Stimulated activated CD4-positive, alpha-beta T cell treated with anti-CD3 and anti-CD28 coated beads, Interleukin-15, amount 100 ng/mL, for 1 hour (primary cell): Measurements from ENCODE around the gene SLC6A3.
"Not testable (repeated sequence)": the region's sequence is repeated elsewhere in the genome, so short reads cannot be mapped to it uniquely, and the experiment has no call there.

Source experiments
- DNase-seq, 2 donors: peaks; one replicate each; pipeline ENCODE4 v3.0.0-alpha.2; 2020; ENCODE audit warnings: low read depth in 1 of 2, low spot score in 1 of 2

SLC6A3 gene

DNA sequence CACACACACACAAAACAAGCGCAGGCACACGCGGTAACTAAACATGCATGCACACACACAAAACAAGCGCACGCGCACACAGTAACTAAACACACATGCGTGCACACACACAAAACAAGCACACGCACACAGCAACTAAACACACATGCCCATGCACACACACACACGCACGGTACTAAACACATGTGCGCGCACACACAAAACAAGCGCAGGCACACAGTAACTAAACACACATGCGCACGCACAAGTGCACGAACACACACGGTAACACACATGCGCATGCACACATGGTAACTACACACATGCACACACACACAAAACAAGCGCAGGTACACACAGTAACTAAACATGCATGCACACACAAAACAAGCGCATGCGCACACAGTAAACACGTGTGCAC, 19.9 kb upstream of the SLC6A3 start:
- DNase-seq, result no peak

DNA sequence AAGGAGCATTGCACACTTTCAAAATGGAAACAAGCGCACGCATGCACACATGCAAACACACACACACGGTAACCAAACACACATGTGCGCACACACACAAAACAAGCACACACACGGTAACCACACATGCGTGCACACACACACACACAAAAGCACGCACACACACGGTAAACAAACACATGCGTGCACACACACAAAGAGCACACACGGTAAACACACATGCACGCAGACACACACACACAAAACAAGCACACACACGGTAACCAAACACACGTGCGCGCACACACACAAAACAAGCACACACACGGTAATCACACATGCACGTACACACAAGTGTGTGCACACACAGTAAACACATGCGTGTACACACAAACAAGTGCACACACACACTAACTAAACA, 19.3 kb upstream of the SLC6A3 start:
- DNase-seq, result no peak

DNA sequence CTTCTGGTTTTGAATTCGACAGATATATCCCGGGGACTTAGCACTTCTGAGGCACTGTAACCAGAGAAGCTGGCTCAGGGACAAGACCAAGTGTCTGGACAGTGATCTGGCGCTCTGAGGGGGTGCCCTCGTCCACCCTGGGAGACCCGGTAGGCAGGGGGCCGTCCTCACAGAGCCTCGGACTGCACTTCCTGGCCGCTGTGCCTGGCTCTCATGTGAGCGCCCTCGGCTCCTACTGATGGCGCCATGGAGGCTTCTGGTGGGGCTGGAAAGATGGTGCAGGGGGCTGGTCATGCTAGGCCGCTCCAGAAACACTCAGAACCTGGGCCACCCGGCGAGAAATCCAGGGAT, 18.8 kb upstream of the SLC6A3 start:
- no peak for DNase-seq

DNA sequence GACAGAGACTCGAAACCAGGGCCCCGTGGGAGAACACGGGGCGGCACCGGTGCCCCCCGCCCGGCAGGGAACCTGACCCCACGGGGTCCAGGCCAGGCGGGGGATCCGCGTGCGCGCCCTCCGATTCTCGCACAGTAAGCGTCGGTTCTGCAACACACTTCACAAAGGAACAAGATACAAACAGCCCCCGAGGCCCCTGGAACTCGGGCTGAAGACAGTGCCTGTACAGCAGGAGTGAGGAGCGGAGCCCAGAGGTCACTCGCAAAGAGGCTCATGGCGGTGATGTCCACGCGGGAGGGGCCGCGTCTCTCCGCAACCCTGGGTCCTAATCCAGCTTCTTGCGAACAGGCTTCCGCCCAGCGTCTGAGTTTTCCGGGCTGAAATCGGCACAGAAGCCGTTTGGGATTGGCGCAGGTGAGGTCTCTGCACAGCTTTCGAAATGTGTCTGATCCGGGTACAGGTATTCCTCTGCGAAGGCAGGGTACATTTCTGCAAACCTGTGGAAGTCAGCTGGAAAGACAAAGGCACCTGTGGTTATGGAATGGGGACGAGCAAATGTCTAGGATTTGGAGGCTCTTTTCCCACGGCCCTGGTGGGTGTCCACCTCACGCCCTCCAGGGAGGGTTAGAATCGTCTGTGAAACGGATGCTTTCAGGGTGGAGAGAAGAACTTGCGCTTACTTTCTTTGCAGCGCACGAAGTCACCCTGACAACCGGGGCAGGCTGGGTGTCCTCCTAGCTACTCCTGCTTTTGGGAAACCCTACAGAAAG, 18.3 kb upstream of the SLC6A3 start:
- DNase-seq, result no peak

DNA sequence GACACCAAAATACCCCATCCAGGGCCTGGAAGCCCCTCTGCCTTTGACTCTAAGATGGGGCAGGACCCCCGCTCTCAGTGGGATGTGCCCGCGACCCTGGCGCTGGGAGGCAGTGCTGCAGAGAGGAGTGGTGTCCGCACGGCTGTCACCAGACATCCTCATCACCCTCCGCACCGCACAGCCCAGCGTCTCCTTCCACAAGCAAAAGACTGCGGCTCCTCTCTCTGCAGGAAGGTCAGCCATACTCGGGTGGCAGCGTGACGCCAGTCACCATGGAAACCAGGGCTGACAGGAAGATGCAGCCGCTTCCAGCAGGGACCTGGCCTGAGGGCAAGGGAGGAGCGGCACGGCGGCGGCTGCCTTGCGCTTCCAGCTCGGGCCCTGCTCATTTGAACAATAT, 17.1 kb upstream of the SLC6A3 start:
- no peak for DNase-seq

DNA sequence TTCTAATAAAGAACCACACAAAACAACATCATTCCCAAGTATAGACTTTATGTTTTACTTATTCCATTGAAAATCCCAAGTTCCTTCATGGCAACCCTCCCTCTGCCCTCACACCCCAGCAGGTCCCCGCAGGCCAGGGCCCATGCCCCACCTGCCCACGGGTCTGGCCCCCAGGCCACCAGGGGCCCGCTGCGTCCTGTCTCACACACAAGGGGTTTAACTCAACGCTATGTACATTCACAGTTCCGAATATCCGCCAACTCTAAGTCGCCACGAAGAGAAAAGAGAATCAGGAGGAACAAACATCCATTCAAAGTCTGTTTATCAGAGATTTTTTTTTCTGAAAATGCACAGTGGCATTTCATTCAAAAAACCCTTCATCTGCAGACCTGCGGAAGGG, 16.2 kb upstream of the SLC6A3 start:
- DNase-seq, result no peak

DNA sequence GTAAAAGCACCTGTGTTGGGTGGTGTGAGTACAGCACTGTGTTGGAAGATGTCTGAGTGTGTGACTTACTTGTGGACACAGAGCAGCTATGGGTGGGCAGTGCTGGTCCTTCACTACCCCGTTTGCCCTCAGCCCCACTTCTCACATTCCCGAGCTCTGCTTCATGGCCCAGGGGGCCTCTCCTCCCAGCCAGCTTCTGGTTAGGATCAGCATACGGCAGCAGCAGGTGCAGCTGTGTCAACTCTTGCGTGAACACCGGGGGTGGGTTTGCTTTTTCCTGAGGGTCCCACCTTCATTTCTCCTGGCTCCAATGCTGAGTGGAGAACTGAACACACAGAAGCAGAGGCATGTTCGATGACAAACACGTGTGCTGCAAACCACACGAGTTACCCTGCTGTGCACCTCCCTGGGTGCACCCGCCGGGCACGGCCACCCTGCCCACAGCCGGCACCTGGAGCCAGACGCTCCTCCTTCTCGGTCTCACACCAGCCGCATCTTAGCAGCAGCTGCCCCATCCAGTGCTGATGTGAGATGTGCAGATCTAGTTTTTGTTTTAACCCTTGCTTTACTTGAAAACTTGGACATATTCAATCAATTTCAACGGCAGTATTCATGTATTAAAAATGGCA, 14.9 kb upstream of the SLC6A3 start:
- DNase-seq, result no peak

DNA sequence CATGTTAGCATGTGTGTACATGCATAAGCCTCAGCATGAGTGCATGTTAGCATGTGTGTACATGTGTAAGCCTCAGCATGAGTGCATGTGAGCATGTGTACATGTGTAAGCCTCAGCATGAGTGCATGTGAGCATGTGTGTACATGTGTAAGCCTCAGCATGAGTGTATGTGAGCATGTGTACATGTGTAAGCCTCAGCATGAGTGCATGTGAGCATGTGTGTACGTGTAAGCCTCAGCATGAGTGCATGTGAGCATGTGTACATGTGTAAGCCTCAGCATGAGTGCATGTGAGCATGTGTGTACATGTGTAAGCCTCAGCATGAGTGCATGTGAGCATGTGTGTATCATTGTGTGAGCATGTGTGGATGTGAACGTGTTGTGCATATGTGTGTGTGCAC, 14.2 kb upstream of the SLC6A3 start:
- DNase-seq, result not testable (repeated sequence)

DNA sequence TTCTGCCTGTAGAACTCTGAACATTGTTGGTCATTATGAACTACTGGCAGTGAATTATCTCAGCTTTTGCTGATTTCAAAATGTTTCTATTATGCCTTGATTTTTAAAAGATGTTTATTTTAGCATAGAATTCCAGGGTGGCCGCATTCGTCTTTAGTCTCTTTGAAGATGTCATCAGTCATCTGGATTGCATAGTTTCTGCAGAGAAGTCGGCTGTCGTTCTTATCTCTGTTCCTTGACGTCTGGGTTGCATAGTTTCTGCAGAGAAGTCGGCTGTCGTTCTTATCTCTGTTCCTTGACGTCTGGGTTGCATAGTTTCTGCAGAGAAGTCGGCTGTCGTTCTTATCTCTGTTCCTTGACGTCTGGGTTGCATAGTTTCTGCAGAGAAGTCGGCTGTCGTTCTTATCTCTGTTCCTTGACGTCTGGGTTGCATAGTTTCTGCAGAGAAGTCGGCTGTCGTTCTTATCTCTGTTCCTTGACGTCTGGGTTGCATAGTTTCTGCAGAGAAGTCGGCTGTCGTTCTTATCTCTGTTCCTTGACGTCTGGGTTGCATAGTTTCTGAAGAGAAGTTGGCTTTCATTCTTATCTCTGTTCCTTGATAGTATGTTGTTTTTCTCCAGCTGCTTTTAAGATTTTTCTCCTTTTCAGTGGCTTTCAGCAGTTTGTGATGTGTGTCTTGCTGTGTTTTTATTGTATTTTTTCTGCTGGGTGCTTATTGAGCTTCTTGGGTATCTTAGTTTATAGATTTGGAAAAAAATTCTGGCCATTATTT, 11.1 kb upstream of the SLC6A3 start:
- DNase-seq, result not testable (repeated sequence)

DNA sequence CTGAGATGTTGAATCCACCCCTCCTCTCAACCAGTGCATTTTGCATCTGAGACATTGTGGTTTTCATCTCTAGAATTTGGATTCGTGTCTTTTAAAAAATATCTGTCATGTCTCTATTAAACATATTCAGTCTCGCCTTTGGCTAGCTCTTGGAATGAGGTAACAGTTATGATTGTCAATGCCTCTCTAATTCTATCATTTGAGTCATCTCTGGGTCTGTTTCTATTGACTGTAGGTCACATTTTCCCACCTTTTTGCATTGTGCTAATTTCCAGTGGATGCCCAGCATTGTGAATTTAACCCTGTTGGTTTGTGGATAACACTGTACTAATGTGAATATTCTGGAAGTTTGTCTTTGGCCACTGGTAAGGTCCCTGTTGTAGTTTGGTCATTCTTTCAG, 8.4 kb upstream of the SLC6A3 start:
- no peak for DNase-seq

DNA sequence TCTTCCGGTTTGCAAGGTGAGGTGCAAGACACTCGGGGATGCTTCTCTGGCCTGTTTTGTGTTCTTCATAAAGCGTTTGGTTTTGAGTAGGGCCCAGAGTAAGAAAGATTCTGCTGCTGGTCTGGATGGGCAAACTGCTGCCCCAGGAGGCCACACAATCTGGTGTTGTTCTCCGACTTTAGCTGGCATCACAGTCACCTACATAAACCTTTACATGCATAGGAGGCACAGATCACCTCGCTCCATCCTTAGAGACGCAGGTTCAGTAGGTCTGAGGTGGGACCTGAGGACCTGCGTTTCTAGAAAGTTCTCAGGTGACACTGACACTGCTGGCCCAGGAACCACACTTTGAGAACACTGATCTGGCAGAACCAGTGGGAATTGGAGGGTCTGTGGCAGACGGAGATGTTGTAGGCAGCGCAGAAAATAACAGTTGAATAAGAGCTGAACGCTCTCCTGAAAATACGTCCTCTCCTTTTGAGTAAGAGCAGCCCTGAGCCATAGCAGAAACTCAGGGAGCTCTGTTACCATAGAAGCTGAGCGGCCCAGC, 3.9 kb upstream of the SLC6A3 start:
- DNase-seq, result no peak

DNA sequence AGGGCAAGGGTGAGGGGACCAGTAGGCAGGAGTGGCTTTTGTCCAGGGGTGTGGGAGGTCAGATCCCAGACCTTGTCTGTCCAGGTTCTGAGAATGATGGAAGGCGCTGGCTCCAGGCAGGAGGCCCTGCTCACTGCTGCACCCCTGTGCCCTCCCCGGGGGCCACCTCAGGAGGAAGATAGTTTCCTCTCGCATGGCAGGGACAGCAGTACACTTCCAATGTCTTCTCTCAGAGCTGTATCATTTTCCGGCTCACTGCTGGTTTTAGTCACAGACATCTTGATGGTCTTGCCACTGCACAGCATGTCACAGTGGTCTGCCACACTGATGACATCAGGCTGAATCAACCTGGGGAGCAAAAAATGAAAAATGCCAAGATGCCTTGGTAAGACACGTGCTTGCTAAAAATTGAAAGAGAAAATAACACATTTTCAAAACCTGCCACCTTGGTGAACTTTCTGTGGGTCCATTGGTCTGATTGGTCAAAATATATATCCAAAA, 3.3 kb upstream of the SLC6A3 start:
- DNase-seq, result no peak

DNA sequence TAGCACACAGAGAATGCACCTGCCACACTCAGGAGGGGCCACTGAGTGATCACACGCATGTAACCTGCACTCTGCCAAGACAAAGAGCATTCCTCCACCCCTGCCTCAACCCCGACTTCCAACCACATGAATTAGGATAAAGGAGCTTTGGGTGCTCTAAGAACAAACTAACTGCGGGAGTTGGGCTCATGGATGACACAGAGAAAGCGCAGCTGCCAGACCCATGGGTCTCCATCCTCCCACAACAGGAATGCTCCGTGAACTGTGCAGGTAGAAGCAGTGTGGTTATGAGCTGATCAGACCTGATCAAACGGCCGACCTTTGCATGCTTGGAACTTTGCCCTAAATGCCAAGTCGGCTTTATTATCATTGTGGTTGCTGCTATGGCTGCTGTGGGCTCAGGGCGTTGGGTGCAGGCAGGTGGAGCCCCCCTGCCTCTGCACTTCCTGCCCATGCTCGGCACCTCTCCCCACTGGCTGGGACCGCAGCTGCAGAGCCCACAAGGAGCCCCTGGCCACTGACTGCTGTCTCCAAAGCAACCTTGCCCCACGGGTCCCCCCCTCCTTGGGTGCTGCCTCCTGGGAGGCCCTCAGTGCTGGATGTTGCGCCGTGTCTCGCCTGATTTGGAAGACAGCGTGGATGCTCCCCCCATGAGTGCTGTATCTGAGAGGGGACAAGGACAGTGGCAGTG, 2.6 kb upstream of the SLC6A3 start:
- no peak for DNase-seq

DNA sequence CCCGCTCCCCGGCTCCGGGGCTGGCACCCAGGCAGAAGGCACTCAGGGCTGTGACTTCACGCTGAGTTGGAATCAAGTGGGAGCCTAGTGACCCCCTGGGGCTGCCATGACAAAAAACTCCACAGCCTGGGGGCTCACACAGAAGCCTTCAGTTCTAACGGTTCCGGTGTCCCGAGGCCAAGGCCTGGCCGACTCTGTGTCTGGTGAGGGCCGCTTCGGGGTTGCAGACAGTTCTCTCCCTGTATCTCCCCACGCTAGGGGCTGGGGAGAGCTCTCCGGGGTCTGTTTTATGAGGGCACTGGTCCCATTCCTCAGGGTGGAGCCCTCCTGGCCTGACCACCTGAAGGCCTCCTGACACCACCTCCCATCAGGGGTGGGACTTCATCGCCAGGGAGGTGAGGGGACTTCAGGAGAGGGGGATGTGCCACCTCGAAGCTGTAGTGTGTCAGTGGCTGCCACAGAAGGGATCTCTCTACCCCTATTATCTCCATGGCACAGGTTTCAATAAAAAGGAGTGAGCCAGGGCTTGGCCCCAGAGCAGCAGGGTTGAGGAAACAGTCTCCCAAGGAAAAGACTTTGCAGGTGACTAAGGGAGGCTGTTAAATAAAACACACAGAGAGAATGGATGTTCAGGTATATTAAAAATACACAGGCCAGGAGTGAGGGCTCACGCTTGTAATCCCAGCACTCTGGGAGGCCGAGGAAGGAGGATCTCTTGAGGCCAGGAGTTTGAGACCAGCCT, 1.5 kb upstream of the SLC6A3 start:
- no peak for DNase-seq

DNA sequence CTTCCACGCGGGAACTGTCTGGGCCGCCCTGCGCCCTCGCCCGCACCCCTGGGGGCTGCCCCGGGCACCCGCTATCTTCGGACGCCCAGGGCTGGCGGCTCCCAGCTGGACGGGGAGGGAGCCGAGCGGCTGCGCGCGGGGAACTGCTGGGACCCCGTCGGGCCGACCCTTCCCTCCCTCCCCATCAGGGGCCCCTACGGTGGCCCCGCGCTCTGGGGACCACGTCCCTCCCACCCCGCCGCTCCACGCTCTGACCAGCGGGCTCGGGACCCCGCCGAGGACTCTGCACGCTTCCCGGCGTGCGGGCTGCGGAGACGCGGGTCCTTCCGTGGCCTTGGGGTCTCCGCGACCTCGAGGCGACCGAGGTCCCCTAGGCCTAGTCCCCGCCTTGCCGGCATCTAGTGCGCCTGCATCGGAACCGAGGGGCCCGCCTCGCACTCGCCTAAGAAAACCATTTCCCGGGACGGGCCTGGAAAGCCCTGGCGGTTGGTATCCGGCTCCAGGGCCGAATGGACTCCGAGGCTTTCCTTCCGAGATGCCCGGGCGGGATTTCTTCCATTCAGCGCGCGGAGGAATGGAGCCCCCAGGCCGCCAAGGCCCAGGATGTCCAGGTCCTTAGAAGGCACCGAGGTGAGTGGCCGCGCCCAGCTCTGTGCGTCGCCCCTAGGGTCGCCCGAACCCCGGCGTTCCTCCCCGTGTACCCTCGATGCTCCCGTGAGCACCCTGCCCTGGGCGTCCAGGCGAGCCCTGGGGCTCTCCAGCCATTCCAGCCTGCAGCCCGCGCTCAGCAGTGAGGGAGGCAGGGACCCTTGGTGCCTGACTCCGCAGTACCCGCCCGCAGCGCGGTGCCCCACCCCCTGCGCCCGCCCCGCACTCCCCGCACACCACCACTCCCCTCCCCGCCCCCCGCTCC, 705 bp upstream of the SLC6A3 start:
- DNase-seq, result no peak

DNA sequence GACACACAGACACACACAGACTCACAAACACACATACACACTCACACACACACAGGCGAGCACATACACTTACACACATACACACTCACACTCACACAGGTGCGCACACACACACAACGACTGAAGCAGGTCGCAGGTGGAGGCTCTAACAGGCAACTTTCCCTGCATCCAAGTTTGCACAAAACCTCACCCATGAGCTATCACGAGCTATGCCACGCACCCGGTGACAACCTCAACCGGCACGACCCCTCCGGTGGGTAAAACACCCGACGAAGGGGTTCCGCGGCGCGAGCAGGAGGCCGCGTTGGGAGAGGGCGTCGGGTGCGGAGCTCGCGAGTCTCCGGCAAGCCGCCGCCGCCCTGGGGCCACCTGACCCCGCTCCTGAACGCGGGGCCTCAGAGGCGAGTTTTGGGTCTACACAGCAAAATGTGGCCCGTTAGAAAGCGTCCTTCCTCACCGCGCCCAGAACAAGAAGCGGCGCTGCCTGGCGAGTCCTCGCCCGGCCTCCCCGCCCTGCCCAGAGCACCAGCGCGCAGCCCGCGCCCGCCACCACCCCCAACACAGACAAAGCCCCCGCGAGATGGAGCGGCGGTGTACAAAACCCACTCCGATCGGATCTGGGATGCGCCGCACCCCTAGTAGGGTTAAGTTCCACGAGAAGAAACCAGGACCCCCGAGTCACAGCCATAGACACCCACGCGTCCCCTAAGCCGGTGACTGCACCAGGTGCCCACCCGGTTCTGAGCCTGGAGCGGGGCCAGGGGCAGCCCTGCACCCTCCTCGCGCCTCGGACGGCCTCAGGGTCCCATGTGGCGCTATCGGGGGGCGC, 665 bp downstream of the SLC6A3 start:
- DNase-seq, result no peak

DNA sequence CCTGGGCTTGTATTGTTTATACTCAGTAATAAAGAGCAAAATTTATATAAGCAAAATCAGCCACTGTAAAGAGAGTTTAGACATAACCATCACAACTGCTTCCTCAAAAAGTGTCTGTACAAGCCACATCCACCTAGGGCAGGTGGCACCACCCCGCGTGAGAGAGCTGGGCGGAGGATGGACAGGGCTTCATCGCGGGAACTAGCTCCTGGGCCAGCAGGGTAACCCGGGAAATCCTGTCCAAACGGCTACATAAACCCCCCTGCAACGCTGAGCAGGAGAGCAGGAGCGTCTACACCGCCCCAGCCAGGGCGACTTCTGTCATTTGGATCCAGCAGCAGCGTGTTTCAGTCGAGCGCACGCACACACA, 1.3 kb downstream of the SLC6A3 start:
- no peak for DNase-seq

DNA sequence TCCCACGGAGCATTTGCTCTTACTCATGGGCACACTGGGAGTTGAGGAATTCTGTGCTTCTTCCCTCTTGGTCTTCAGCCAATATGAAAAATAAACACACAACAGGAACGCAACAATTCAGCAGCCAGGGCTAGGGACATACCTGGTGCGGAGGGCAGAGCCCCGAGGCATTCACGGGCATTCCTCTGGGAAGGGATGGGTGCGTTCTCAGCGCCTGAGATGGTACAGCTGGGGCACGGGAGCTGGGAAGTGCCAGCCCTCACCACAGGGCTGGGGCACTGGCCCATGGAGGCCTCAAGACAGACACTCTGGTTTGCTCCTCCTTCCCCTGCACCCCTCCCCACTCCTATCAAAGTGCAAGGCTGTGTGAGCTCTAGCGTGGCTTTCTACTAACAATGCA, 2.1 kb downstream of the SLC6A3 start:
- no peak for DNase-seq
